HG02798 (cell line): ENCODE measurements around the gene IMPA2.

Experiments used
- ATAC-seq: cut with Tn5 transposase; IDR thresholded peaks from one replicate; pipeline ENCODE4 v1.9.1; 2021; ENCODE audit warnings: mild to moderate bottlenecking; ENCODE audit not compliant: unreplicated experiment, poor library complexity

The IMPA2 gene

GRCh38 chr18:12005538-12006487 is 24.5 kb downstream of the IMPA2 start:
- ATAC-seq = no peak

GRCh38 chr18:12006488-12006840 is 25.2 kb downstream of the IMPA2 start:
- ATAC-seq = no peak

DNA sequence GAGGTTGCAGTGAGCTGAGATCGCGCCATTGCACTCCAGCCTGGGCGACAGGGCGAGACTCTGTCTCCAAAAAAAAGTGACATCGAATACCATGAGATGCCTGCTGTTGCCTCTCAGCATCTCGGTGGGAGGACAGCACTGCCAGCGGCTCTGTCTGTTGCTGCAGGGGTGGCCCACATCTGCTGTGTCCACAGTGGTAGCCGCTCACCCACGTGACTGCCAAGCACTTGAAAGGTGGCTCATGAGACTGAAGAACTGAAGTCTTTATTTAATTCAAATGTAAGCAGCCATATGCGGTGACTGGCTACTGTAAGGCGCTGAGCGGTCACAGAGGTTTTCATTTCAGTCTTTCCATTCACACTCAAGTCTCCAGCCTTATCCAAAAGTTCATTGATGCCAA is 25.8 kb downstream of the IMPA2 start:
- no peak for ATAC-seq

GRCh38 chr18:12008181-12008767 is 27.0 kb downstream of the IMPA2 start:
- ATAC-seq = no peak

- no peak for ATAC-seq
Measured at GRCh38 chr18:12008842-12009580, 27.7 kb downstream of the IMPA2 start.

DNA sequence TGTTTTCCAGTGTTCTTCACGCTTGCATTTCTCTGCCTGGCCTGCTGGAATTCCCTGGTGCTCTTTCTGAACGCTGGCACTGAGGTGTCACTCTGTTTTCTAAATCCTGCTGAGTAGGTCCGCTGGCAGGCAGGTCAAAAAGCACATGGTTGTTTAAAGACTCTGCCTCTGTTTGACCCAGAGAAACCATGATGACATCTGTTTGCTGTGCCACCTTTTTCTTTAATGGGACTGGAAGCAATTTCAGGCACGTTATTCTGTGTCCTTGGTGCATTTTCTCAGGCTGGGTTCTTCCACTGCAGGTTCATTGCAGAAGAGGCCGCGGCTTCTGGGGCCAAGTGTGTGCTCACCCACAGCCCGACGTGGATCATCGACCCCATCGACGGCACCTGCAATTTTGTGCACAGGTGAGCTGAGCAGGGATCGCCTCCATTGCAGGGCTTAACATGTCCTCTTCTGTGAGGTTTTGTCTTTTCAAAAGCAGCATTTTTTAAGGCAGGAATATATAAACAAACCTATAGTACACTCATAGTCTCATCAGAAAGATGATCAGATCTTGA is 28.4 kb downstream of the IMPA2 start:
- ATAC-seq = no peak

DNA sequence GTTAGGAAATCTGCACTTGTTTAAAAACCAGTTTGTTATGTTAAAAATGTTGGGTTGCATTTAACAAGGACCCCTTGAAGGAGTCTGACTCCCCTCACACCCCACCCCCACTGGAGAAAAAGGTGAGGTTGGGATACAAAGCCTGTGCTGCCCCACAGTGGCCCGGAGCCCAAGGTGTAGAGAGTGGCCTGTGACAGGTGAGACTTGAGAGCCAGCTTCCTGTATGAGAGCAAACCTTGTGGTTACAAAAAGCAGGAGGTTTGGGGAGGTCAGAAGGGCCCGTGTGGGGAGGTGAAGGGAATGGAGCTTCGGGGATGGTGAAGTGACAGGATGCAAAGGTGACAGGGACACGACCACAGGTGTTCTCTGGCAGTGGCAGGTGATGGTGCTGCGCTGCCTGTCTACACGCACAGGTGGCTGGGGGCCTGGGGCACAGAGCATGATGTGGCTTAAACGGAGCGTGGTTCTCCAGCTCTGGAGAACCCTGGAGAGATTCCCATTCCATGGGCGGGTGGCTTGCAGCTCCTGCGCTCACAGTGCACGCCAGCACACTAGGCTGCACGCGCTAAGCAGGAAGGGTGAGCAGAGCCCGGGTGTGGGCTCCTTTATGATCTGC is 29.0 kb downstream of the IMPA2 start:
- ATAC-seq = no peak

DNA sequence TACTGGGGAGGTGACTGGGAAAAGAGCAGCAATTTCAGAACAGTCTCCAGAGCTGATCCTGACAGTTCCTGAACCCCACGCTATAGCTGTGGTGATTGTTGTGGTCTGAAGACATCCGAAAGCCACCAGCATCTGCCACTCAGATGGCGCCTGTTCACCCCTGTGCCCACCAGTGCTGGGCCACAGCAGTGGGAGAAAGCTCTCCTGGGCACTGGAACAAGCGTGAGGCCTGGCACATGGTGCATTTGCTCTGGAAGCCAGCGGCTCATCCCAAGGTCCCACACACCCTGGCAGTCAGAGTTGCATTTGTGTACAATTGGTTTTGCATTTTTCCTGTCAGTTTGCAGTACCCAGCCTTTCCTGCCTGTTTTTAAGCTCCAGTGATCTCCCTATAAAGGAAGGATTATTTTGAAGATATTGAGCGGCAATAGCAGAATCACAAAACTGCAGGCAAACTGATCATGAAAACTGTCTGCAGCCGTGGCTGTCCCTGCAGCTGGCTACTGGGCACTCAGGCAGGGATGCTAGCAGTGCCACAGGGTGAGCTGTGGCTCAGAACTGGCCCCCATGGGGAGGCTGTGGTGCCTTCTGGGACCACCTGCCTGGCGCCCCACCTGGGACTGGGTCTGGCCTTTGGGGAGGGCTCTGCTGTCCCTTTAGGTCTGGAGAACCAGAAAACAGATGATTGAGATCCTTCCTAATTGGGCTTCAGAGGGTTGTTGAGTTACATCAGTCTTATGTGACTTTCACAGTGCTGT is 30.1 kb downstream of the IMPA2 start:
- ATAC-seq = no peak

GRCh38 chr18:12011957-12012549 is 30.7 kb downstream of the IMPA2 start:
- ATAC-seq = no peak

DNA sequence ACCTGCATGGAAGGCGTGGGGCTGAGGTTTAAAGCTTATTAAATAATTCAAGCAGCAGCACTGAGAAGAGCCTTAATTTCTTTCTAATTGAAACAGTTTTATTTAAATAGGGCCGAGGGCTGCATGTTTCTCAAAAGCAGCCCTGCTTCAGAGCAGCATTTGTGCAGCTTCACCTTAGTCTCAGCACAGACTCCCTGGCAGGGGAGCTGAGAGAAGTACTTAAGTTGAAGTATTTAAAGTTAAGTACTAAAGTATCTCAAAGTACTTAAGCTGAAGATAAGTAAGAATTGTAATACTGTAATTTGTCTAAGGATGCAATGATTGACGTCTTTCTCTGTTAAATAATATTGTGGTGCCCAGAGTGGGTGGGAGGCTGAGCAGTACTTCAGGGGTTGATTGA is 31.4 kb downstream of the IMPA2 start:
- ATAC-seq = no peak

DNA sequence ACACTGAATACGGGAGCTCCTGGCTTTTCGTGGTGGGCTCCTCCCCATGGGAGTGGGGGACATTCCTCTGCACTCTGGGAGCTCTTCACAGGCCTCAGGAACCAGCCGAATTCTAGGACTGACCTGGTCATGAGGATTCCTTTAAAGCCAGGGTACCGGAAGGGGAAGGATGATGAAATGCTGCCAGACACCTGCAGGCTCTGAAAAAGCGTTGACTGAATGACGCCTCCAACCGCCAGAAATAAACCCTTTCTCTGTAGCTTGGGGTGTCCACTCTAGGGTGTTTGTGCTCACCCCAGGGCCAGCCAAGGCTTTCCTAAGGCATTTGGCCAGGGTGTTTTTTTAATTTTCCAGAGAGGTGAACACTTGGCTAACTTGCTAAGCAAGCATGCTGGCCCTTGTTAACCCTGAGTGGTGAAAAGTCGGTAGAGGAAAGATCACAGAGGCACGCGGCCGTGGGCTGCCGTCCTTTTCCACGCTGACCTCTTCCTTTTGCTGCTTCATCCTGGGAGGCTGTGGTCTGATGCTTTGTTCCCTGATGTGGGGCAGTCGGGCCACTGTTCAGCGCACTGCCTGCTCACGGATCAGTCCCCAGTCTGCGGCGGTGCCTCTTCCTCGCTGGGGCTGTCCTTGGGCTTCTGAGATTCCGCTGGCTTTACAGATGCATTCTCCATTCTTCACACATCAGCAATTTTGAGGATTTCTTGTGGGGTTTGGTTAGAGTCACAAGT is 32.0 kb downstream of the IMPA2 start:
- ATAC-seq = no peak

- ATAC-seq = no peak
Measured at GRCh38 chr18:12014086-12014485, 32.8 kb downstream of the IMPA2 start.

DNA sequence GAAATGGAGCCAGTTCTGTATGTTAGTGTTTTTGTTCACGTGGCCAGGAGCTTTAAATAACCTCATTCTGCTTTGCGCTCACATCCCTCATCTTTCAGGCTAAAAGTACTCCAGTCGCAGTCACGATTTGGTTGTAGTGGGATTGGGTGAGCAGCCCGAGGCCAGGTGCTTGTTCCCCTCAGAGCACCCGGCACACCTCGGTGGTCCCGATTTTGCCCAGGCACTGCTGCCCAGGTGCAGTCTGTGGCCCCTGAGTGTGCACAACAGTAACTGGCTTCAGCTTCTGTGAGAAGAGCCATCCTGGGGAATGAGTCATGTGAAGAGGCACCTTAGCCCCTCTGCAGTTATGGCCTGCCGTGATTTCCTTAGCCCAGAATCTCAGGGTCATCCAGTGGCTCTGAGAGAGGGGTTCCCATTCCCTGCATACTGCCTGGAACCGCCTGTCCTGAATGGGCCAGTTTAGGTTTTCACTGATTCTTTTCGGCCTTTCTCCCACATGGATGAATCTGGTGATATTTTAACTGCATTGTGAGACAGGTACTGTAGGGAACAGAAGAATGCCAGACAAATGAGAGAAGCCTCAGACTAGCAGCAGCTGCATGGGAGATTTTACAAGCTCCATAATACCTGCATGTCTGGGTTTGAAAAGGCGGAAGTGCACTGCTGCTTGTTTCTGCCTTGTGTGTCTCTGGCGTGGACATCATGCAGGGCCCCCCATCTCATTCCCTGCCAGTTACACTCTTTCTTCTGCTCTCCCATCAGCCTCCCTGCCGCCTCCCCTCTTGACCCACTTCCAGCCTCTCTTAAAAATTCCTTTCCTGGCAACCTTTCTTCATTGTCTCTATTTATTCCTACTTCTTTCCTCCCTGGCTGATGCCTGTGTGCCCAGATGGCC is 33.5 kb downstream of the IMPA2 start:
- ATAC-seq = no peak

GRCh38 chr18:12015416-12016062 is 34.2 kb downstream of the IMPA2 start:
- ATAC-seq = no peak

DNA sequence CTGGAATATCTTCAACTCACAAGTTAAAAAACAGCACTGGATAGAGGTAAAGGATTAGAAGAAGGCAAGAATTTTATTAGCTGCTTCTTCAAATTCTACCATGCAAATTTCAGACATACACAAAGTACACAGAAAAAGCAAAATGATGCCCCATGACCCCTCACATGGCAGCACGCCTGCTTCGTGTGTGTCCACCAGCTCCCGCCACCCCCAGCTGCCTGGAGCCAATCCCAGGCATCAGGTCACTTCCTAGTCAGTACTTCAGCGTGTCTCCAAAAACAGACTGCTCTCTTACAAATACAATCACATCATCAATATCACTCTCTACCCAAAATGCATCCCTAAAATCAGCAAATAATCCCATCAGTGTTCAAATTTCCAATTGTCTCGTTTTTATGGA is 35.8 kb downstream of the IMPA2 start:
- no peak for ATAC-seq

DNA sequence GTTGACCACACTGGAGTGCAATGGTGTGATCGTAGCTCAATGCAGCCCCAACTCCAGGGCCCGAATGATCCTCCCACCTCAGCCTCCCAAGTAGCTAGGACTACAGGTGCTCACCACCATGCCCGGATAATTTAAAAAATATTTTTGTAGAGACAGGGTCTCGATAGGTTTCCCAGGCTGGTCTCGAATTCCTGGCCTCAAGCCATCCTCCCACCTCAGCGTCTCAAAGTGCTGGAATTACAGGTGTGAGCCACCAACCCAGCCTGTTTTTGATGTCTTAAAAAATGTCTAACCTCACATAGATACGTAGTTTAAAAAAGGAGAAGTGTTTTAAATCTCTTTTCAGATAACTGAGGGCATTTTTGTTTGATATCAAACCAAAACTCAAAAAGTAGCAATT is 37.6 kb downstream of the IMPA2 start:
- no peak for ATAC-seq

DNA sequence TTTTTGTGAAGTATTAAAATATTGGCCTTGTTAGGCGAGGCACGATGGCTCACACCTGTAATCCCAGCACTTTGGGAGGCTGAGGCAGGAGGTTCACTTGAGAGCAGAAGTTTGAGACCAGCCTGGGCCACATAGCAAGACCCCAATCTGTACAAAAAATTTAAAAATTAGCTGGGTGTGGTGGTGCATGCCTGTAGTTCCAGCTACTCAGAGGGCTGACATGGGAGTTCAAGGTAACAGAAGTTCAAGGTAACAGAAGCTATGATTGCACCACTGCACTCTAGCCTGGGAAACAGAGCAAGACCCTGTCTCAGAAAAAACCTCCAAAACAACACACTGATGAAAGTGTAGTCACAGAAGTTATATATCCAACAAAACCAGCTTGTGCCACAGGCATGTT is 39.8 kb downstream of the IMPA2 start:
- no peak for ATAC-seq
